Bronchial epithelial cell (primary cell): ENCODE results near the gene PRKCB. TPM values are rescaled to one million over a fixed set of nuclear protein-coding genes. Genes with fewer than 3 reads are reported as not detected.

Source experiments
- DNase-seq: peaks from one replicate; pipeline ENCODE4 v3.0.0-alpha.2; 2010; ENCODE audit warnings: low read depth
- FAIRE-seq: peaks from 2 replicates; lab custom pipeline; 2011; peaks lifted over from hg19 to GRCh38; lab: Jason Lieb, UNC
- H3K27me3 ChIP-seq: 2 replicates; pipeline ENCODE4 v1.5.1; 2011; ENCODE audit warnings: low read length; ENCODE audit not compliant: control insufficient read depth, insufficient read depth
- H3K36me3 ChIP-seq: 2 replicates; pipeline ENCODE4 v1.5.1; 2011; ENCODE audit warnings: low read length; ENCODE audit not compliant: control insufficient read depth, insufficient read depth
- H3K4me3 ChIP-seq: 2 replicates; pipeline ENCODE4 v1.5.1; 2011; ENCODE audit warnings: mild to moderate bottlenecking, low read depth, low read length, control low read depth
- CTCF ChIP-seq: IDR thresholded peaks from 2 replicates; pipeline ENCODE4 v1.5.1; 2011; ENCODE audit warnings: mild to moderate bottlenecking, moderate library complexity, low read length, control low read depth, inconsistent platforms; ENCODE audit not compliant: insufficient read depth, severe bottlenecking
- total RNA-seq: library from RNA; depleted of rRNA; stranded (reverse); fragments of >200 nt; gene quantifications from 2 replicates; pipeline ENCODE4 v1.2.1, GENCODE V29; 2014

PRKCB gene
- total RNA-seq, 1 donor from 2014 or later, result not detected

GRCh38 chr16:23994615-23995014 is 158.8 kb downstream of the PRKCB start:
- Histone ChIP-seq H3K36me3 (no peaks in the 10 kb centered on the region), H3K27me3 (no peaks in the 10 kb centered on the region), H3K4me3 (no peak overlapping the region)
- TF ChIP-seq CTCF, result no peak
- FAIRE-seq (no peak), DNase-seq (no peak)

- no peak for FAIRE-seq
- peak; percentile 66 for DNase-seq
- Histone ChIP-seq H3K36me3 (no peaks in the 10 kb centered on the region), H3K27me3 (no peaks in the 10 kb centered on the region), H3K4me3 (no peak overlapping the region)
- no peak for TF ChIP-seq CTCF
Observed at GRCh38 chr16:23996258-23996955, 160.6 kb downstream of the PRKCB start.

- TF ChIP-seq CTCF, result no peak
- FAIRE-seq (no peak), DNase-seq (no peak)
- Histone ChIP-seq H3K36me3 (no peaks in the 10 kb centered on the region), H3K4me3 (no peak overlapping the region), H3K27me3 (no peaks in the 10 kb centered on the region)
Observed at GRCh38 chr16:23998771-23999170, 163.0 kb downstream of the PRKCB start.

GRCh38 chr16:23999663-24000062 is 163.9 kb downstream of the PRKCB start:
- TF ChIP-seq CTCF, result no peak
- FAIRE-seq (no peak), DNase-seq (no peak)
- Histone ChIP-seq H3K27me3 (no peaks in the 10 kb centered on the region), H3K4me3 (no peak overlapping the region), H3K36me3 (no peaks in the 10 kb centered on the region)

- Histone ChIP-seq H3K27me3 (no peaks in the 10 kb centered on the region), H3K4me3 (no peak overlapping the region), H3K36me3 (no peaks in the 10 kb centered on the region)
- TF ChIP-seq CTCF, result no peak
- DNase-seq (no peak), FAIRE-seq (no peak)
Observed at GRCh38 chr16:24001710-24002109, 165.9 kb downstream of the PRKCB start.

- DNase-seq, result no peak
- no peak for TF ChIP-seq CTCF
- Histone ChIP-seq H3K36me3 (no peaks in the 10 kb centered on the region), H3K27me3 (no peaks in the 10 kb centered on the region), H3K4me3 (no peak overlapping the region)
- no peak for FAIRE-seq
Observed at GRCh38 chr16:24002619-24003018, 166.8 kb downstream of the PRKCB start.
